MM.1S (cell line): ENCODE results near the gene PLPP7.

Source experiments
- DNase-seq: peaks from one replicate; pipeline ENCODE4 v3.0.0-alpha.2; 2015
- H2AFZ ChIP-seq: fragments of 300-600 bp; sonication (generic); 2 replicates; pipeline ENCODE4 v1.6.0; 2016; ENCODE audit warnings: antibody characterized with exemption, low read length
- H3F3A ChIP-seq: fragments of 300-600 bp; sonication (generic); 2 replicates; pipeline ENCODE4 v1.6.1; 2016; ENCODE audit warnings: mild to moderate bottlenecking, antibody characterized with exemption, low read length, moderate library complexity, mixed read lengths; ENCODE audit not compliant: insufficient read depth
- H3K27ac ChIP-seq: fragments of 300-600 bp; sonication (generic); 2 replicates; pipeline ENCODE4 v1.5.1; 2016; ENCODE audit warnings: mild to moderate bottlenecking, low read length
- H3K27me3 ChIP-seq: fragments of 300-600 bp; sonication (generic); replicated peaks from 2 replicates; pipeline ENCODE4 v1.6.0; 2016; ENCODE audit warnings: low read length; ENCODE audit not compliant: insufficient read depth
- H3K36me3 ChIP-seq: fragments of 300-600 bp; sonication (generic); replicated peaks from 2 replicates; pipeline ENCODE4 v1.6.1; 2016; ENCODE audit warnings: mild to moderate bottlenecking, low read length, mixed read lengths; ENCODE audit not compliant: insufficient read depth
- H3K4me1 ChIP-seq: fragments of 300-600 bp; sonication (generic); 2 replicates; pipeline ENCODE4 v1.6.1; 2016; ENCODE audit warnings: low read length, mixed read lengths
- H3K4me2 ChIP-seq: fragments of 300-600 bp; sonication (generic); 2 replicates; pipeline ENCODE4 v1.6.0; 2016; ENCODE audit warnings: low read depth, low read length
- H3K4me3 ChIP-seq: fragments of 300-600 bp; sonication (generic); 2 replicates; pipeline ENCODE4 v1.5.1; 2016; ENCODE audit warnings: low read length, mixed read lengths
- H3K79me2 ChIP-seq: fragments of 300-600 bp; sonication (generic); 2 replicates; pipeline ENCODE4 v1.6.1; 2016; ENCODE audit warnings: mixed run types, low read length, mixed read lengths
- H3K9ac ChIP-seq: fragments of 300-600 bp; sonication (generic); 2 replicates; pipeline ENCODE4 v1.6.1; 2016; ENCODE audit warnings: low read length, mixed read lengths
- H3K9me2 ChIP-seq: fragments of 300-600 bp; sonication (generic); replicated peaks from 2 replicates; pipeline ENCODE4 v1.6.1; 2016; ENCODE audit warnings: mild to moderate bottlenecking, low read length, mixed read lengths; ENCODE audit not compliant: insufficient read depth
- H3K9me3 ChIP-seq: fragments of 300-600 bp; sonication (generic); replicated peaks from 2 replicates; pipeline ENCODE4 v1.6.1; 2016; ENCODE audit warnings: mild to moderate bottlenecking, low read length, mixed read lengths; ENCODE audit not compliant: insufficient read depth
- H4K20me1 ChIP-seq: fragments of 300-600 bp; sonication (generic); 2 replicates; pipeline ENCODE4 v1.6.1; 2016; ENCODE audit warnings: mild to moderate bottlenecking, low read length, moderate library complexity, mixed read lengths; ENCODE audit not compliant: insufficient read depth
- CTCF ChIP-seq: fragments of 300-600 bp; sonication (generic); IDR thresholded peaks from 2 replicates; pipeline ENCODE4 v1.5.1; 2016; ENCODE audit warnings: antibody characterized with exemption, low read length, mixed read lengths
- EZH2 ChIP-seq: fragments of 300-600 bp; sonication (generic); optimal IDR thresholded peaks from 2 replicates; pipeline ENCODE3; 2017; ENCODE audit warnings: low read depth, mild to moderate bottlenecking, antibody characterized with exemption, low read length, mixed read lengths
- EZH2phosphoT487 ChIP-seq: fragments of 300-600 bp; sonication (generic); IDR thresholded peaks from 2 replicates; pipeline ENCODE4 v1.6.1; 2018; ENCODE audit warnings: antibody characterized with exemption, low read length

PLPP7 gene

DNA sequence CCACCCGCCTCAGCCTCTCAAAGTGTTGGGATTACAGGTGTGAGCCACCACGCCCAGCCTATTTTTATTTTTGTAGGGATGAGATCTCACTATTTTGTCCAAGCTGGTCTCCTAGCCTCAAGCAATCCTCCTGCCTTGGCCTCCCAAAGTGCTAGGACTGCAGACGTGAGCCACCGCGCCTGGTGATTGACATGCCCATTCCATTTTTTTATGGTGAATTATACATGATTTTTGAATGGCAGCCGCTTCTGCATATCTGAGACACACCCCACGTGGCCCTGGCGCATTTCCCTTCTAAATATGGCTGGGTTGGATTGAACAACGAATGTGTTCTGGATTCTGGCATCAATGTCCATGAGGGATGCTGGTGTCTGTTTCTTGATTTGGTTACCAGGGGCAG lies 22.7 kb downstream of the PLPP7 start:
- H3K4me2 ChIP-seq: no peak overlapping the region
- H3K9ac ChIP-seq: no peak overlapping the region
- no peak overlapping the region for H3K4me3 ChIP-seq
- H4K20me1 ChIP-seq: no peaks in the 10 kb centered on the region
- TF ChIP-seq EZH2 (no peak), EZH2phosphoT487 (no peak), CTCF (no peak)
- DNase-seq: no peak
- no peaks in the 10 kb centered on the region for H3K79me2 ChIP-seq
- H3K27ac ChIP-seq: no peak overlapping the region
- no peak overlapping the region for H2AFZ ChIP-seq
- no peaks in the 10 kb centered on the region for H3K36me3 ChIP-seq
- no peaks in the 10 kb centered on the region for H3K9me3 ChIP-seq
- H3F3A ChIP-seq: no peaks in the 10 kb centered on the region
- no peaks in the 10 kb centered on the region for H3K9me2 ChIP-seq
- peaks cover 8% of the 10 kb centered on the region for H3K4me1 ChIP-seq
- peaks cover 14% of the 10 kb centered on the region for H3K27me3 ChIP-seq

GRCh38 chr9:131312822-131313770 lies 23.6 kb downstream of the PLPP7 start:
- no peak overlapping the region for H3K4me2 ChIP-seq
- H3K9me3 ChIP-seq: no peaks in the 10 kb centered on the region
- no peaks in the 10 kb centered on the region for H3K36me3 ChIP-seq
- H2AFZ ChIP-seq: no peak overlapping the region
- no peaks in the 10 kb centered on the region for H3K79me2 ChIP-seq
- no peak overlapping the region for H3K4me3 ChIP-seq
- H3K4me1 ChIP-seq: peaks cover 8% of the 10 kb centered on the region
- H4K20me1 ChIP-seq: no peaks in the 10 kb centered on the region
- no peaks in the 10 kb centered on the region for H3K9me2 ChIP-seq
- no peak overlapping the region for H3K27ac ChIP-seq
- TF ChIP-seq CTCF (no peak), EZH2phosphoT487 (no peak), EZH2 (no peak)
- no peaks in the 10 kb centered on the region for H3F3A ChIP-seq
- DNase-seq: no peak
- H3K9ac ChIP-seq: no peak overlapping the region
- H3K27me3 ChIP-seq: peaks cover 18% of the 10 kb centered on the region

GRCh38 chr9:131318231-131319085 lies 28.9 kb downstream of the PLPP7 start:
- Histone ChIP-seq H3K36me3 (no peaks in the 10 kb centered on the region), H3F3A (no peaks in the 10 kb centered on the region), H3K9me2 (no peaks in the 10 kb centered on the region), H3K27ac (no peak overlapping the region), H3K4me1 (no peaks in the 10 kb centered on the region), H2AFZ (no peak overlapping the region), H3K9me3 (no peaks in the 10 kb centered on the region), H3K79me2 (no peaks in the 10 kb centered on the region), H3K9ac (no peak overlapping the region), H3K27me3 (peaks cover 18% of the 10 kb centered on the region), H3K4me3 (no peak overlapping the region), H3K4me2 (no peak overlapping the region), H4K20me1 (no peaks in the 10 kb centered on the region)
- no peak for DNase-seq
- no peak for TF ChIP-seq CTCF
- TF ChIP-seq EZH2: no peak
- no peak for TF ChIP-seq EZH2phosphoT487
